Suprapubic skin (tissue), 4 donors: ENCODE results near the gene LRP1-AS. TPM values are rescaled to one million over a fixed set of nuclear protein-coding genes. Genes with fewer than 3 reads are reported as not detected.
A peak's percentile ranks its signal among the peaks of the same experiment; 100 is the strongest.

Experiments
- DNase-seq, 2 donors: peaks; one replicate each; pipeline ENCODE4 v3.0.0-alpha.2; 2019; ENCODE audit warnings: low spot score in 2 of 2
- H3K27ac ChIP-seq: fragments of 200-600 bp; sonication (generic); one replicate; pipeline ENCODE4 v1.5.1; 2019
- H3K27me3 ChIP-seq: fragments of 200-600 bp; sonication (generic); one replicate; pipeline ENCODE4 v1.5.1; 2019
- H3K36me3 ChIP-seq: fragments of 200-600 bp; sonication (generic); one replicate; pipeline ENCODE4 v1.5.1; 2019
- H3K4me1 ChIP-seq: fragments of 200-600 bp; sonication (generic); one replicate; pipeline ENCODE4 v1.5.1; 2019
- H3K4me3 ChIP-seq: fragments of 200-600 bp; sonication (generic); one replicate; pipeline ENCODE4 v1.5.1; 2019; ENCODE audit warnings: mild to moderate bottlenecking
- H3K9me3 ChIP-seq: fragments of 200-600 bp; sonication (generic); one replicate; pipeline ENCODE4 v1.5.1; 2019
- CTCF ChIP-seq, 2 donors: fragments of 200-600 bp in 1 of 2; fragments of 450-650 bp in 1 of 2; sonication (generic) in 1 of 2; IDR thresholded peaks; one replicate each; pipeline ENCODE4 v1.5.1; 2016 to 2019; ENCODE audit warnings: antibody characterized with exemption in 2 of 2, mild to moderate bottlenecking in 1 of 2, moderate library complexity in 1 of 2
- EP300 ChIP-seq: sonication (generic); formaldehyde crosslinking; IDR thresholded peaks from one replicate; pipeline ENCODE4 v1.6.1; 2017; ENCODE audit warnings: antibody characterized with exemption
- POLR2A ChIP-seq, 2 donors: fragments of 450-650 bp; IDR thresholded peaks; one replicate each; pipeline ENCODE4 v1.6.1; 2017; ENCODE audit warnings: antibody characterized with exemption in 2 of 2, mild to moderate bottlenecking in 2 of 2, moderate library complexity in 2 of 2
- POLR2AphosphoS5 ChIP-seq, 3 donors: sonication (generic); formaldehyde crosslinking; IDR thresholded peaks; one replicate each; pipeline ENCODE4 v1.6.1; 2017; ENCODE audit warnings: antibody characterized with exemption in 3 of 3
- WGBS: methylation state at CpG from one replicate; pipeline ENCODE4 v1.1.5; 2018; 5-methylcytosine and 5-hydroxymethylcytosine counted together
- total RNA-seq, 4 donors: library from RNA; depleted of rRNA; stranded (reverse); fragments of >200 nt; gene quantifications; one replicate each; pipeline ENCODE4 v1.1.0, GENCODE V29; 2016

Gene LRP1-AS
- total RNA-seq, 4 donors from 2014 or later, result not detected

- no peak overlapping the region for H3K27ac ChIP-seq
- H3K36me3 ChIP-seq, result peaks cover 57% of the 10 kb centered on the region
- no peak for TF ChIP-seq POLR2A (IDR thresholded peaks at IDR 0.05)
- TF ChIP-seq EP300, result no peak
- TF ChIP-seq POLR2AphosphoS5 (IDR thresholded peaks at IDR 0.05), result no peak
- no peak for TF ChIP-seq CTCF (IDR thresholded peaks at IDR 0.05)
- peaks cover 65% of the 10 kb centered on the region for H3K4me1 ChIP-seq
- WGBS, result 77% methylated on average over 6 of the region's 6 CpGs
- no peaks in the 10 kb centered on the region for H3K27me3 ChIP-seq
- no peak overlapping the region for H3K4me3 ChIP-seq
- H3K9me3 ChIP-seq, result no peaks in the 10 kb centered on the region
- DNase-seq, result no peak
Measured at GRCh38 chr12:57139796-57140649, 7.4 kb downstream of the LRP1-AS start.

GRCh38 chr12:57138526-57139272 lies 8.7 kb downstream of the LRP1-AS start:
- Histone ChIP-seq H3K4me1 (peaks cover 72% of the 10 kb centered on the region), H3K27ac (peak overlapping the region; percentile 61), H3K9me3 (no peaks in the 10 kb centered on the region), H3K4me3 (no peak overlapping the region), H3K36me3 (peaks cover 44% of the 10 kb centered on the region), H3K27me3 (no peaks in the 10 kb centered on the region)
- TF ChIP-seq POLR2A (IDR thresholded peaks at IDR 0.05), result no peak
- no peak for TF ChIP-seq POLR2AphosphoS5 (IDR thresholded peaks at IDR 0.05)
- TF ChIP-seq EP300, result no peak
- no peak for TF ChIP-seq CTCF (IDR thresholded peaks at IDR 0.05)
- DNase-seq, result peak; percentile 92
- WGBS, result 60% methylated on average over 11 of the region's 13 CpGs

DNA sequence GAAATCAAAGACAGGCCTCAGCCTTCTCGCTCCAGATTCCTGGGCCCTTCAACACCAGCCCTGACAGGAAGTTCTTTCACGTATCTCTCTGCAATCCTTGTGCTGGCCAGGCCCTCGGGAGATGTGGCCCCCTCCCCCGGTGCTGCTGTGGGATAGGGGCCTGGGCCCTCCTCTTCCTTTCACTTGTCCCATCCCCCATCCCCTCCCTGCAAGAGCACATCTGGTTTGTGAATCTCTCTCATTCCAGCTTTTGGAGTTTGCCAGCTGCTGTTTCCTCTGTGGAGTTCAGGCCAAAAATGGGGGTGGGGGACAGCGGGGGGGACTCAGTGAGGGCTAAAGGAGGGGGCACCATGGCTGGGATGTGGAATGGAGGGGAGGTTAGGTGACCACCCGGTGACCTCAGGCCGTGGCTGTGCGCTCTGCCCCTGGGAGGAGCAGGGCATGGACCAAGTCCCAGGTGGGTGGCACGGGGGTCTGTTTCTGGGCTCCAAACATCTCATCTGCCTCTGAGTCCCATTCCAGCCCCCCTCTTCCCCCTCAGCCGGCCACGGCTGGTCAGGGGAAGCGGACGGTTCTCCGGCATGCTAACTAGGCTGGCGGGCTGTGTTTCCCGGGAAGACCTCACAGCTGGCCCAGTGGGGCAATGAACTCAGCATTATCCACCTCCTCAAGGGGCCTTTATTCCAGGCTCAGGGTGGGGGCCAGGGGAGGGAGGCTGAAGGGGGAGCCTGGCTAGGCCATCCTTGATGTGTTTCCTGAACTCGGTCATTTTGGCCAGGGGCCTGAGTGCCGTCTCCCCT lies 11.7 kb downstream of the LRP1-AS start:
- Histone ChIP-seq H3K4me3 (peak overlapping the region; percentile 12), H3K4me1 (peaks cover 83% of the 10 kb centered on the region), H3K27ac (peak overlapping the region; percentile 95), H3K27me3 (no peaks in the 10 kb centered on the region), H3K36me3 (peaks cover 15% of the 10 kb centered on the region), H3K9me3 (no peaks in the 10 kb centered on the region)
- WGBS, result 58% methylated on average over 12 of the region's 18 CpGs
- TF ChIP-seq POLR2AphosphoS5 (IDR thresholded peaks at IDR 0.05) (no peak), CTCF (IDR thresholded peaks at IDR 0.05) (no peak), EP300 (no peak), POLR2A (IDR thresholded peaks at IDR 0.05) (no peak)
- DNase-seq, result peak in 1 of 2 donors; percentile 79

- Histone ChIP-seq H3K36me3 (peaks cover 8% of the 10 kb centered on the region), H3K9me3 (no peaks in the 10 kb centered on the region), H3K4me1 (peaks cover 90% of the 10 kb centered on the region), H3K4me3 (peak overlapping the region; percentile 12), H3K27me3 (no peaks in the 10 kb centered on the region), H3K27ac (peak overlapping the region; percentile 95)
- TF ChIP-seq POLR2A (IDR thresholded peaks at IDR 0.05) (no peak), EP300 (no peak), POLR2AphosphoS5 (IDR thresholded peaks at IDR 0.05) (no peak), CTCF (IDR thresholded peaks at IDR 0.05) (no peak)
- DNase-seq, result no peak
- 82% methylated on average over 8 of the region's 9 CpGs for WGBS
Measured at GRCh38 chr12:57134949-57135348, 12.5 kb downstream of the LRP1-AS start.
